Measurements from ENCODE around the gene ZWILCH.
"Not testable (repeated sequence)": the region's sequence is repeated elsewhere in the genome, so short reads cannot be mapped to it uniquely, and the experiment has no call there.

Gene ZWILCH

GRCh38 chr15:66470825-66471224, 34.3 kb upstream of the ZWILCH start:
- DNase-seq; H3K9me3 ChIP-seq (ENCODE audit: severe bottlenecking); H3K36me3 ChIP-seq; H3K27ac ChIP-seq; H3K27me3 ChIP-seq (ENCODE audit: insufficient read depth, low read depth, severe bottlenecking); H3K4me3 ChIP-seq (ENCODE audit: low read depth, low read length): not testable (repeated sequence)

- TF ChIP-seq, protein P1, sequence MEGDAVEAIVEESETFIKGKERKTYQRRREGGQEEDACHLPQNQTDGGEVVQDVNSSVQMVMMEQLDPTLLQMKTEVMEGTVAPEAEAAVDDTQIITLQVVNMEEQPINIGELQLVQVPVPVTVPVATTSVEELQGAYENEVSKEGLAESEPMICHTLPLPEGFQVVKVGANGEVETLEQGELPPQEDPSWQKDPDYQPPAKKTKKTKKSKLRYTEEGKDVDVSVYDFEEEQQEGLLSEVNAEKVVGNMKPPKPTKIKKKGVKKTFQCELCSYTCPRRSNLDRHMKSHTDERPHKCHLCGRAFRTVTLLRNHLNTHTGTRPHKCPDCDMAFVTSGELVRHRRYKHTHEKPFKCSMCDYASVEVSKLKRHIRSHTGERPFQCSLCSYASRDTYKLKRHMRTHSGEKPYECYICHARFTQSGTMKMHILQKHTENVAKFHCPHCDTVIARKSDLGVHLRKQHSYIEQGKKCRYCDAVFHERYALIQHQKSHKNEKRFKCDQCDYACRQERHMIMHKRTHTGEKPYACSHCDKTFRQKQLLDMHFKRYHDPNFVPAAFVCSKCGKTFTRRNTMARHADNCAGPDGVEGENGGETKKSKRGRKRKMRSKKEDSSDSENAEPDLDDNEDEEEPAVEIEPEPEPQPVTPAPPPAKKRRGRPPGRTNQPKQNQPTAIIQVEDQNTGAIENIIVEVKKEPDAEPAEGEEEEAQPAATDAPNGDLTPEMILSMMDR (IDR thresholded peaks at IDR 0.05; ENCODE audit: low read depth, low read length), result no peak
- no peaks in the 10 kb centered on the region for H3K27me3 ChIP-seq (ENCODE audit: insufficient read depth, low read depth, severe bottlenecking)
- H3K27ac ChIP-seq, result no peak overlapping the region
- no peaks in the 10 kb centered on the region; the same call in 1 of the 2 replicates for H3K36me3 ChIP-seq
- H3K9me3 ChIP-seq (ENCODE audit: severe bottlenecking), result no peaks in the 10 kb centered on the region
- DNase-seq, result no peak
- H3K4me3 ChIP-seq (ENCODE audit: low read depth, low read length), result no peak overlapping the region
Measured at GRCh38 chr15:66472176-66472999, 32.7 kb upstream of the ZWILCH start.

GRCh38 chr15:66474135-66474534, 31.0 kb upstream of the ZWILCH start:
- no peaks in the 10 kb centered on the region for H3K27me3 ChIP-seq (ENCODE audit: insufficient read depth, low read depth, severe bottlenecking)
- no peaks in the 10 kb centered on the region; the same call in 1 of the 2 replicates for H3K36me3 ChIP-seq
- H3K9me3 ChIP-seq (ENCODE audit: severe bottlenecking), result no peaks in the 10 kb centered on the region
- DNase-seq, result no peak
- no peak overlapping the region for H3K27ac ChIP-seq
- TF ChIP-seq, protein P1 (IDR thresholded peaks at IDR 0.05; ENCODE audit: low read depth, low read length), result no peak
- no peak overlapping the region for H3K4me3 ChIP-seq (ENCODE audit: low read depth, low read length)

DNA sequence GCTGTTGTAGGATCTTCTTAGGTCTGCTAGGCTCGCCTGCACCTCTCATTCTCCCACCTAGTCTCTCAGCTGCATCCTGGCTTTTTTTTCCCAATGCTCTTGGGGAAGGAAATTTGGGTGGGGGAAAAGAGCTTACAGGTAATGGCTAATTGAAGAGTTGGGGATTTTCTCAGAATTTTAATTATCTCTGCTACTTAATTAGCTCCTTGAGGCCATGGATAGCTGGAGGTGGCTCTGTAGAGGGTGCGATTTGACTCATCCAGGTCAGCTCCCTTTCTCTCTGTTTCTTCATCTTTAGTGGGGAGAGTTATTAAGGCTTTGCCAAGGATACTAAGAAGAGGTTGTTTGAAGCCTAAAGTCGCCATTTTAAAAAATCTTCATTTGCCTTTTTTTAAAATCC, 30.2 kb upstream of the ZWILCH start:
- no peak overlapping the region for H3K27ac ChIP-seq
- TF ChIP-seq, protein P1 (IDR thresholded peaks at IDR 0.05; ENCODE audit: low read depth, low read length), result no peak

GRCh38 chr15:66476535-66476934, 28.6 kb upstream of the ZWILCH start:
- no peak overlapping the region for H3K27ac ChIP-seq

More for the DNA sequence above, 30.2 kb upstream of the ZWILCH start:
- Histone ChIP-seq H3K27me3 (ENCODE audit: insufficient read depth, low read depth, severe bottlenecking) (no peaks in the 10 kb centered on the region), H3K4me3 (ENCODE audit: low read depth, low read length) (no peak overlapping the region), H3K36me3 (no peaks in the 10 kb centered on the region; the same call in 1 of the 2 replicates), H3K9me3 (ENCODE audit: severe bottlenecking) (no peaks in the 10 kb centered on the region)
- DNase-seq, result no peak

DNA sequence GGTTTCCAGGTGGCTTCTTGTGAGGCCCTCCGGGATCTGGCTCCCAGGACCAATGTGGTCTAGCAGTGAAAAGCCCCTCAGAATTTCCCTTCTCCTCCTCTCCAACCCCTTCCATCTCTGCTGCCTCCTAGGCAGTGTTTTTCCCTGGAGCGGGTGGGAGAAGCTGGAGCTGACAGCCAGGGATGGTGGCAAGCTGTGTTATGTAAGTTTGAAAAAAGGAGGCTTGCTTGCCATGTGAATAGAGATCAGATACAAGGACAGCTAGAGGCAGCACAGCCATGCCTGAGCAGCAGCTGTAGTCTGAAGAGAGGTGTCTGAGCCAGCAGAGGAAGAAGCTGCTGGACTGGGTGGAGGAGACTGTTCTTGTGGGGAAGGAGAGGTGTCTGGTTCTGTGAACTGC, 28.1 kb upstream of the ZWILCH start:
- no peak overlapping the region for H3K27ac ChIP-seq

More at GRCh38 chr15:66476535-66476934, 28.6 kb upstream of the ZWILCH start:
- Histone ChIP-seq H3K4me3 (ENCODE audit: low read depth, low read length) (no peak overlapping the region), H3K27me3 (ENCODE audit: insufficient read depth, low read depth, severe bottlenecking) (no peaks in the 10 kb centered on the region), H3K9me3 (ENCODE audit: severe bottlenecking) (no peaks in the 10 kb centered on the region), H3K36me3 (peaks cover 3% of the 10 kb centered on the region; the same call in 1 of the 2 replicates)
- no peak for DNase-seq
- TF ChIP-seq, protein P1 (IDR thresholded peaks at IDR 0.05; ENCODE audit: low read depth, low read length), result no peak

More for the DNA sequence above, 28.1 kb upstream of the ZWILCH start:
- H3K27me3 ChIP-seq (ENCODE audit: insufficient read depth, low read depth, severe bottlenecking), result no peaks in the 10 kb centered on the region
- H3K36me3 ChIP-seq, result peaks cover 8% of the 10 kb centered on the region; the same call in 1 of the 2 replicates
- no peaks in the 10 kb centered on the region for H3K9me3 ChIP-seq (ENCODE audit: severe bottlenecking)
- no peak for DNase-seq
- H3K4me3 ChIP-seq (ENCODE audit: low read depth, low read length), result no peak overlapping the region
- TF ChIP-seq, protein P1 (IDR thresholded peaks at IDR 0.05; ENCODE audit: low read depth, low read length), result no peak

Measured in WERI-Rb-1 (cell line).